HepG2 (cell line): Measurements from ENCODE around the gene WDR54. TPM values are rescaled to one million over a fixed set of nuclear protein-coding genes. Genes with fewer than 3 reads are reported as not detected.

Source experiments
- ARHGAP35 ChIP-seq: sonication (generic); formaldehyde crosslinking; IDR thresholded peaks from 2 replicates; pipeline ENCODE4 v1.9.0; 2022; ENCODE audit warnings: mild to moderate bottlenecking, inconsistent platforms, moderate library complexity, missing genetic modification reagents, borderline replicate concordance
- BATF2 ChIP-seq: sonication (generic); formaldehyde crosslinking; IDR thresholded peaks from 2 replicates; pipeline ENCODE4 v1.8.0; 2022; ENCODE audit warnings: mild to moderate bottlenecking, missing genetic modification reagents, moderate library complexity
- BRF2 ChIP-seq: sonication (generic); formaldehyde crosslinking; IDR thresholded peaks from 2 replicates; pipeline ENCODE4 v1.8.1; 2022; ENCODE audit warnings: mild to moderate bottlenecking, missing genetic modification reagents
- E2F1 ChIP-seq: sonication (generic); formaldehyde crosslinking; IDR thresholded peaks from 2 replicates; pipeline ENCODE4 v1.5.0; 2020; ENCODE audit warnings: missing genetic modification reagents
- FOSL1 ChIP-seq: sonication (generic); formaldehyde crosslinking; IDR thresholded peaks from 2 replicates; pipeline ENCODE4 v1.9.0; 2021; ENCODE audit warnings: missing genetic modification reagents, borderline replicate concordance
- FOSL2 ChIP-seq: sonication (generic); formaldehyde crosslinking; IDR thresholded peaks from 2 replicates; pipeline ENCODE4 v1.4.0; 2020; ENCODE audit warnings: missing genetic modification reagents
- FOXA3 ChIP-seq: IDR thresholded peaks from 2 replicates; pipeline ENCODE4 v1.6.1; 2016; ENCODE audit warnings: missing genetic modification reagents, missing compliant biosample characterization
- HMG20B ChIP-seq: conservative IDR thresholded peaks from 2 replicates; pipeline ENCODE4 v1.6.1; 2016; ENCODE audit warnings: missing genetic modification reagents, missing compliant biosample characterization
- MAFG ChIP-seq: sonication (generic); formaldehyde crosslinking; IDR thresholded peaks from 2 replicates; pipeline ENCODE4 v1.5.1; 2020; ENCODE audit warnings: mild to moderate bottlenecking, missing genetic modification reagents
- MZF1 ChIP-seq: sonication (generic); formaldehyde crosslinking; IDR thresholded peaks from 2 replicates; pipeline ENCODE4 v1.8.1; 2023; ENCODE audit warnings: mild to moderate bottlenecking, missing genetic modification reagents, borderline replicate concordance
- NR2F6 ChIP-seq, 2 experiments: IDR thresholded peaks; 2 replicates each; pipeline ENCODE4 v1.6.1; 2016; ENCODE audit warnings: antibody characterized with exemption in 1 of 2, mild to moderate bottlenecking in 1 of 2
- PRMT3 ChIP-seq: sonication (generic); formaldehyde crosslinking; IDR thresholded peaks from 2 replicates; pipeline ENCODE4 v1.8.1; 2022; ENCODE audit warnings: low read depth, mild to moderate bottlenecking, moderate library complexity, missing genetic modification reagents, borderline replicate concordance
- SNAPC5 ChIP-seq: sonication (generic); formaldehyde crosslinking; IDR thresholded peaks from 2 replicates; pipeline ENCODE4 v1.8.1; 2023; ENCODE audit warnings: mild to moderate bottlenecking, missing genetic modification reagents, borderline replicate concordance
- THYN1 ChIP-seq: sonication (generic); formaldehyde crosslinking; IDR thresholded peaks from 2 replicates; pipeline ENCODE4 v1.8.1; 2023; ENCODE audit warnings: low read depth, mild to moderate bottlenecking, moderate library complexity, missing genetic modification reagents, borderline replicate concordance
- TMF1 ChIP-seq: sonication (generic); formaldehyde crosslinking; IDR thresholded peaks from 2 replicates; pipeline ENCODE4 v1.8.1; 2022; ENCODE audit warnings: low read depth, missing genetic modification reagents
- ZBED4 ChIP-seq: sonication (generic); formaldehyde crosslinking; IDR thresholded peaks from 2 replicates; pipeline ENCODE4 v1.4.0; 2020; ENCODE audit warnings: missing genetic modification reagents, borderline replicate concordance
- ZBTB1 ChIP-seq: sonication (generic); formaldehyde crosslinking; IDR thresholded peaks from 2 replicates; pipeline ENCODE4 v1.4.0; 2020; ENCODE audit warnings: missing genetic modification reagents, borderline replicate concordance
- ZFP62 ChIP-seq: sonication (generic); formaldehyde crosslinking; IDR thresholded peaks from 2 replicates; pipeline ENCODE4 v1.4.0; 2020; ENCODE audit warnings: missing genetic modification reagents
- ZFY ChIP-seq: sonication (generic); formaldehyde crosslinking; IDR thresholded peaks from 2 replicates; pipeline ENCODE4 v1.4.0; 2020; ENCODE audit warnings: missing genetic modification reagents
- ZNF282 ChIP-seq: fragments of 450-650 bp; IDR thresholded peaks from 2 replicates; pipeline ENCODE4 v1.6.1; 2018; ENCODE audit not compliant: partially characterized antibody
- ZNF589 ChIP-seq: sonication (generic); formaldehyde crosslinking; conservative IDR thresholded peaks from 2 replicates; pipeline ENCODE4 v1.8.0; 2022; ENCODE audit warnings: mild to moderate bottlenecking, moderate library complexity, missing genetic modification reagents
- ZNF768 ChIP-seq: sonication (generic); formaldehyde crosslinking; IDR thresholded peaks from 2 replicates; pipeline ENCODE4 v1.4.0; 2020; ENCODE audit warnings: missing genetic modification reagents
- polyA plus RNA-seq, 8 experiments: library from polyadenylated mRNA; depleted of rRNA in 3 of 8; stranded (reverse) in 7 of 8; unstranded in 1 of 8; fragments of >200 nt; fragmentation: Illumina TruSeq in 4 of 8; extraction: Trizol in 4 of 8; gene quantifications; 2 replicates each; pipeline versions ENCODE4 v1.2.1 to v1.2.3, GENCODE V29; 2011 to 2016; ENCODE audit warnings: low read depth in 4 of 8, missing spikeins in 1 of 8, mixed read lengths in 1 of 8; ENCODE audit not compliant: insufficient read depth in 1 of 8
- total RNA-seq, 5 experiments: library from RNA; depleted of rRNA; stranded (reverse); fragments of >200 nt; fragmentation: Illumina TruSeq; extraction: Trizol; gene quantifications; 2 replicates each; pipeline ENCODE4 v1.2.3, GENCODE V29; 2016; ENCODE audit warnings: low read depth in 1 of 5

WDR54 gene
- total and polyA plus RNA-seq, 2 of the 13 experiments (the other 11 are each of a cell fraction or from before 2014, with no cell fraction given): 2.0 to 17.3 TPM

GRCh38 chr2:74391580-74392448, 29.7 kb upstream of the WDR54 start (continued):
- TF ChIP-seq BATF2 (CRISPR knock-in tag): 0 out of 2 replicates have a peak, but pooled peaks have one; percentile 7
- TF ChIP-seq THYN1: 0 out of 2 replicates have a peak, but pooled peaks have one; percentile 35
- TF ChIP-seq ZNF589 (CRISPR knock-in tag): no peak
- TF ChIP-seq MAFG: no peak
- TF ChIP-seq FOXA3 (CRISPR knock-in tag): peak; percentile 3; the same call in 1 of the 2 replicates
- TF ChIP-seq ZFP62 (CRISPR knock-in tag): 0 out of 2 replicates have a peak, but pooled peaks have one; percentile 20
- peak; percentile 49; the same call in 1 of the 2 replicates for TF ChIP-seq FOSL2
- peak; percentile 65 for TF ChIP-seq ZFY
- TF ChIP-seq ZNF282: no peak
- peak; percentile 85; the same call in 1 of the 2 replicates for TF ChIP-seq TMF1
- no peak for TF ChIP-seq FOSL1 (CRISPR knock-in tag)
- TF ChIP-seq HMG20B: peak; percentile 68
- 0 out of 2 replicates have a peak, but pooled peaks have one; percentile 91 for TF ChIP-seq SNAPC5 (CRISPR knock-in tag)
- TF ChIP-seq NR2F6 (IDR thresholded peaks at IDR 0.05): no peak
- TF ChIP-seq NR2F6 (CRISPR knock-in tag; IDR thresholded peaks at IDR 0.05): peak; percentile 41; the same call in 1 of the 2 replicates
- TF ChIP-seq ZNF768 (CRISPR knock-in tag): peak; percentile 74
- peak; percentile 16; the same call in 1 of the 2 replicates for TF ChIP-seq ARHGAP35 (CRISPR knock-in tag)
- TF ChIP-seq PRMT3 (CRISPR knock-in tag): no peak
- no peak for TF ChIP-seq E2F1 (CRISPR knock-in tag)
- 0 out of 2 replicates have a peak, but pooled peaks have one; percentile 41 for TF ChIP-seq MZF1 (CRISPR knock-in tag)
- 0 out of 2 replicates have a peak, but pooled peaks have one; percentile 5 for TF ChIP-seq ZBED4 (CRISPR knock-in tag)
- no peak for TF ChIP-seq ZBTB1 (CRISPR knock-in tag)
- peak; percentile 76; the same call in 1 of the 2 replicates for TF ChIP-seq BRF2 (CRISPR knock-in tag)
